Measurements from ENCODE around the gene TRIM9.

DNA sequence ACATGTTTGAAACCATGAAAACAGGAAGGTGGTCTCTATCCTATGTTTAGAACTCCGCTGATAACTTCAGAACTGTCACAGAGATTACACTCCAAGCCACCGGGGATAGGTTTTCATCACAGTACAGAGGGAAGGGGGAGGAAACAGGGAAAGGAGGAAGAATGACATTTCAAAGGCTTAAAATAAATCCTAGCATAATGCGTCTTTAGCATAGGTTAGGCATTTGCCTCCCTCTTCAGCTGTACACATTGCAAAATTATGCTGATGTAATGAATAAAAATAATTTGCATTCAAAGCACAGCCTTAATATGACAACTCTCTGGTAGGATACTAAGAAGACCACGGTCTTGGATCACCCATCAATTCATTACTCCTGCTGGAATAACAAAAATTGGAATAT lies 96.3 kb downstream of the TRIM9 start:
- no peak for TF ChIP-seq HDGF (IDR thresholded peaks at IDR 0.05; ENCODE audit: borderline replicate concordance)
- no peak for TF ChIP-seq ELF4 (IDR thresholded peaks at IDR 0.05)
- TF ChIP-seq FOXM1 (IDR thresholded peaks at IDR 0.05; ENCODE audit: borderline replicate concordance), result no peak
- no peak for TF ChIP-seq ARNT (IDR thresholded peaks at IDR 0.05)
- TF ChIP-seq TARDBP (IDR thresholded peaks at IDR 0.05), result no peak
